Activated naive CD4-positive, alpha-beta T cell treated with anti-CD3 and anti-CD28 coated beads, Interleukin-2, amount 50 U/mL, for 72 hours (primary cell): Measurements from ENCODE around the gene PDZRN3. TPM values are rescaled to one million over a fixed set of nuclear protein-coding genes. Genes with fewer than 3 reads are reported as not detected.

Experiments used
- ATAC-seq, 2 donors: fragments of 150-1000 bp; cut with Tn5 transposase; 2 replicates each; pipeline ENCODE4 v1.10.0; 2021; ENCODE audit warnings: mild to moderate bottlenecking in 2 of 2, moderate library complexity in 2 of 2
- DNase-seq, 2 donors: peaks; one replicate each; pipeline ENCODE4 v3.0.0; 2021 to 2022; ENCODE audit warnings: low spot score in 2 of 2
- H3K27ac Mint-ChIP-seq, 2 donors: one replicate each; pipeline ENCODE4 v1.8.0; 2022; ENCODE audit warnings: mild to moderate bottlenecking in 2 of 2, mixed read lengths in 2 of 2
- H3K36me3 Mint-ChIP-seq, 2 donors: one replicate each; pipeline ENCODE4 v1.8.0; 2022; ENCODE audit warnings: mixed read lengths in 2 of 2
- H3K9me3 Mint-ChIP-seq, 2 donors: one replicate each; pipeline ENCODE4 v1.8.0; 2022; ENCODE audit warnings: mixed read lengths in 2 of 2
- total RNA-seq, 2 donors: library from RNA; stranded (reverse); gene quantifications; one replicate each; pipeline ENCODE4 v1.2.3, GENCODE V29; 2022

PDZRN3 gene
- total RNA-seq, 2 donors from 2014 or later: not detected

- H3K27ac Mint-ChIP-seq: no peak overlapping the region
- no peak for ATAC-seq
- no peaks in the 10 kb centered on the region for H3K36me3 Mint-ChIP-seq
- H3K9me3 Mint-ChIP-seq: peaks cover 0 to 8% of the 10 kb centered on the region in 2 donors
- no peak for DNase-seq
Measured at GRCh38 chr3:73352841-73353645, 271.7 kb downstream of the PDZRN3 start.

- Mint-ChIP-seq H3K27ac (no peak overlapping the region), H3K9me3 (peaks cover 0 to 4% of the 10 kb centered on the region in 2 donors), H3K36me3 (no peaks in the 10 kb centered on the region)
- ATAC-seq: no peak
- DNase-seq: no peak
Measured at GRCh38 chr3:73351423-73352071, 273.2 kb downstream of the PDZRN3 start.

GRCh38 chr3:73350996-73351395, 273.7 kb downstream of the PDZRN3 start:
- ATAC-seq: no peak
- H3K36me3 Mint-ChIP-seq: no peaks in the 10 kb centered on the region
- H3K27ac Mint-ChIP-seq: no peak overlapping the region
- no peak for DNase-seq
- peaks cover 0 to under 1% of the 10 kb centered on the region in 2 donors for H3K9me3 Mint-ChIP-seq

GRCh38 chr3:73349657-73350056, 275.1 kb downstream of the PDZRN3 start:
- DNase-seq (no peak), ATAC-seq (no peak)
- no peak overlapping the region for H3K27ac Mint-ChIP-seq
- H3K36me3 Mint-ChIP-seq: no peaks in the 10 kb centered on the region
- no peaks in the 10 kb centered on the region for H3K9me3 Mint-ChIP-seq

- DNase-seq: no peak
- ATAC-seq: no peak
Measured at GRCh38 chr3:73342077-73342476, 282.7 kb downstream of the PDZRN3 start.

GRCh38 chr3:73341272-73341935, 283.3 kb downstream of the PDZRN3 start:
- Mint-ChIP-seq H3K9me3 (no peaks in the 10 kb centered on the region), H3K27ac (no peak overlapping the region), H3K36me3 (no peaks in the 10 kb centered on the region)
- DNase-seq (no peak), ATAC-seq (no peak)

More at GRCh38 chr3:73342077-73342476, 282.7 kb downstream of the PDZRN3 start:
- Mint-ChIP-seq H3K27ac (no peak overlapping the region), H3K36me3 (no peaks in the 10 kb centered on the region), H3K9me3 (no peaks in the 10 kb centered on the region)

- no peak overlapping the region for H3K27ac Mint-ChIP-seq
- H3K36me3 Mint-ChIP-seq: no peaks in the 10 kb centered on the region
- H3K9me3 Mint-ChIP-seq: peaks cover 0 to 8% of the 10 kb centered on the region in 2 donors
- no peak for ATAC-seq
- DNase-seq: no peak
Measured at GRCh38 chr3:73332558-73332957, 292.2 kb downstream of the PDZRN3 start.
